IPS-11a (cell line): ENCODE results near the gene PEA15.
A peak's percentile ranks its signal among the peaks of the same experiment; 100 is the strongest.

Experiments
- H3K4me3 ChIP-seq: one replicate; pipeline ENCODE4 v1.5.1; 2013; ENCODE audit warnings: low read depth, low read length, control low read depth

Gene PEA15

DNA sequence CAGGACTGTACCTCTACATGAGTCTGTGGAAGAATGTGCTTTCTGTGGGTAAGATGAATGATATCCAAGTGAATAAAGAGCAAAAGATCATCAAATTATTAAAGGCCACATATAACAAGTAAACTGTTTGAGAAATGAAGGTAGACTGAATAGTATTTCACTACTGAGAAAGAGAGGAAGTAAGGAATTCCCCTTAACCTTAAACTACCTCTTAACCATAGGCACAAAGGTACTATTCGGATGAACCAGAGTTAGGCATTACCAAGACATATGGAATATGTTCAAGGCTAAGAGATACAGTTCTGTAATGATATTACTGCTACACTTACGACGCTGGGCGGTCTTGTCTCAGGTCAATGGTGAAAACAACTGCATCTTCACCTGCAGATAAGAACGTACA, 31.6 kb downstream of the PEA15 start:
- no peak overlapping the region for H3K4me3 ChIP-seq

GRCh38 chr1:160237558-160237957, 32.4 kb downstream of the PEA15 start:
- no peak overlapping the region for H3K4me3 ChIP-seq

- H3K4me3 ChIP-seq = no peak overlapping the region
Measured at GRCh38 chr1:160238408-160238807, 33.2 kb downstream of the PEA15 start.

DNA sequence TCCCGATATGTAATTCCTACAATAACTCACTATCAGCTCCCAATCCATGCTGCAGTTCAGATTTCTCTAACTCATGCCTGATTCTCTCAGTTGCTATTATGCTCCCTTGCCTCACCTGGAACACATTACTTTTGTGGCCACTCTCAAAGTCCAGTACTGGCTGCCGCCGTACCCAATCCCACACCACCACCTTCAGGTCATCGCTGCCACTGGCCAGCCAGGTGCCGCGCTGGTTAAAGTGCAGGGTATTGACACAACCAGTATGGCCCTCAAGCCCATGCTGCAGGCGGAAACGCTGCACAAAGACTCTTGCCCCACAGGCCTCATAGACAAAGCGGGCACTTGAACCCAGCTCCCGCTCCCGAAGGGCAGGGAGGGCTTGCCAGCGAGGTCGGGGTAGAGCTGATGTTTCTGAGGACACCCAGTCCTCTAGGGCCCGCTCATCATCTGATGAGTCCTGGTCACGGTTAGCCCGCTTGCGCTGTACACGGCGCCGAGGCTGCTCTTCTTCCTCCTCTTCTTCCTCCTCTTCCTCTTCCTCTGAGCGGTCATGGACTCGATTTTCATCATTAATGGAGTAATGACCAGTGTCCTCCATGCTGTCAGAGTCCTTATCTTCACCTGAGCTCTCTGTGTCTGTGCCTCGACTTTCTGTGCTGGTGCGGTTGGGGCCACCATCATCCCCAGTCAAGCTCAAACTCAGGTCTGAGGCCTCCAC, 34.6 kb downstream of the PEA15 start:
- no peak overlapping the region for H3K4me3 ChIP-seq

DNA sequence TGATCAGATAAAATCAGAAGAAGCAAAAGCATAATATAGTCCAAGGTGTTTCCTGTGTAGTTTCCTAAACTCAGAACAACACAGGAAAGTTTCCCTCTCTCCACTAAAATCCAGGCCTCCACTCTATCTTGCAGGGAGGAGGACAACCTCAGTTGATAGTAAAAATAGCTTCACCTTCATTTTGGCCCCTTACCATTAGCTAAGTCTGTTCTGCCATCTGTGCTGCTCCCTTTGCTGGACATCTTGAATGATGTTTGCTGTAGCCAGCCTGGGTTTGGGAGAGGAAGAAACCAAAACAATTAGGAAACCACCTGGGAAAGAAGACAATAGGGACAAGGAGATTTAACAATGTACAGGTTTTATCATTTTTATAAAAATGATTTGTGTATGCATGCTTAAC, 38.6 kb downstream of the PEA15 start:
- no peak overlapping the region for H3K4me3 ChIP-seq

- H3K4me3 ChIP-seq = no peak overlapping the region
Measured at GRCh38 chr1:160244209-160244608, 39.0 kb downstream of the PEA15 start.

- H3K4me3 ChIP-seq = no peak overlapping the region
Measured at GRCh38 chr1:160245434-160245833, 40.2 kb downstream of the PEA15 start.

DNA sequence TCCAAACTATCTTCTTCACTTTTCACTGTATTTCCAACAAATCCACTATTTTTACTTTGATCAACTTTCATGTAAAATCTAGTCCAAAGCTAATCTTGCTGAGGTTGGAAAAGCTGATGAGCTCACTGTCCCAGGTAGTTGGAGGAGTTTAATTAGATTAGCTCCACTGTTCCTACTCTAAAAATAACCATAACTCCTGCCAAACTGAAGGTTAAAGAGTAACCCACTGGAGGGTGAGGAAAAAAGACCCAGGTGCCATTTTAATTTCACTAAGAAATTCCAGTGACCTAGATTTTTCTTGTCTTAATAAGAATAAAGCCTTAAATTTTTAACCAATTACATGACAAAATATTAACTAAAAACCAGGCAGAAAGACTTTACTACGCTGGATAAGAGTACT, 41.9 kb downstream of the PEA15 start:
- no peak overlapping the region for H3K4me3 ChIP-seq

DNA sequence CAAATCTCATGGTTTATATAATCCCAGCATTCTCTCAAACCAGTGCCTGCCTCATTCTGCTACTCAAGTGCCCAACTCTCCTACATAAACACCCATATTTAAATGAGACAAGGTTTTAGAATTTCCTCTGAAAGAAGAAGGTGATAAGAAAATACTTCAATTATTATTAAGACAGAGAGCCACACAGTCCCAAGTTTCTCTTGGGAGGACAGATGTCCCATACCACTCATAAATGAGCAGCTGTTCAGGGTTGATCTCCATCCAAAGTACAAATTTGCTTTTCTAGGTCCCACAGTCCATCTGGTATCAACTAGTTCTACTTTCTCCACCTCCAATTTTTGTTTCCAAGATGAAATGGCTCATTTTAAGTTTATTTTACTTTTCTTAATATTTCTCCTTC, 45.8 kb downstream of the PEA15 start:
- no peak overlapping the region for H3K4me3 ChIP-seq

DNA sequence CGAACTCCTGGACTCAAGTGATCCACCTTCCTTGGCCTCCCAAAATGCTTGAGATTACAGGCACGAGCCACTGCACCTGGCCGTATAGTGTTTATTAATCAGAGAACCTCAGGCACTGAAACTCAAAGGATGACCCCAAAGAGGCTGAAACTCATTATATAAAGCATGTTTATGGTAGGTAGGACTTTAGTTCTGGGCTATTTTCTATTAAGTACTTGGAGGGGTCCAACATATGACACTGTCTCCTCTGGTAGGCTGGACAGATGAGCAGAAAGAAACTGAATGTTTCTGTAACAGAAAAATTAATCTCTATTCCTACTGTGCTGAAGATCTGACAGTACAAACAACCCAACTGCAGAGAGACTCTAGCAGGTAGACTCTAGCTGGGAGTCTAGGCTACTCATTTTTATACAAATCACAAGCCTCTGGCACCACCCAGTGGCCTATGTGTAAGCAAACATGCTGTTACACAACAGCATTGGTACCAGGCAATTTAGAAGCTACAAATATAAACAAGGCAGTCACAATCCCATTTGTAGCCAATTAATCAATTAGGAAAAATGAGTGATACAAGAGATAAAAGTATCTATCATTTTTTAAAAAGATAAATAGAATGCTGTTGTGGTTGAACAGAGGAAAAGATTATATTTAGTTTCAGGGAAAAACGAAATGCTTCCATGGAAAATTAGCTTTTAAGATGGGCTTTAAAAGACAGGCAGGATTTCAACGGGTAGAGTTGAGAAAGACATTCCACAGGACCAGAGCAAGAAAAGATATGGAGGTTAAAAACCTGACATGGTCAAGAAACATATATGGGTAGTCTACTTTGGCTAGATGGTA, 46.7 kb downstream of the PEA15 start:
- H3K4me3 ChIP-seq = no peak overlapping the region

GRCh38 chr1:160255781-160256300, 50.7 kb downstream of the PEA15 start:
- H3K4me3 ChIP-seq = no peak overlapping the region

DNA sequence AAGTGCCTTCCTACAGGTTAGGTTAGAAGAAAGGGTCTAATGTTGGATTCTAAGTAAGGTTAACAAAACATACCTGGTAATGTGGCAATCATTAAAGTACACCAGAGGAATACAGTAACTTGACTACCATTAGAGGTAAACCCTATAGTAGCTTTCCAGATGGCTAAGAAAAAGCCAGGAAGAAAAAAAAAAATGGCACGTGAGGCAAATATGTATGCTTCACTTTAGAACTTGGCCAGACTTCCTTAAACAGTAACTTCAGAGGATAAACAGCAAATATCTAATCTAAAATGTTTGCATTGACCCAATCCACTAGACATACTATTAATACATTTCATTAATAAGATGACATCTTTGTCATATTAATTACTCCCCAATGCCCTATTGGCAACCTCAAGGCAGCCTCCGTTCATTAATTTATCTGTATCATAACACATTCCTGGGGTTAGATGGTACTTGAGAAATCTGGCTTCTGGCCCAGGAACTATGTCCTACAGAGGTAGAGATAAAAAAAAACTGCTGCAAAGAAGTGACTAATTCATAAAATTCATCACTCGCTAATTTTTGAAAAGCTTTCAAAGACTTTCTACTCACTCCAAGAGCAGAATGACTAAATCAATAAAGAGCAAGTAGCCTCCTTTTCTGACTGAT, 51.3 kb downstream of the PEA15 start:
- H3K4me3 ChIP-seq = no peak overlapping the region

- H3K4me3 ChIP-seq = no peak overlapping the region
Measured at GRCh38 chr1:160257411-160258015, 52.3 kb downstream of the PEA15 start.

DNA sequence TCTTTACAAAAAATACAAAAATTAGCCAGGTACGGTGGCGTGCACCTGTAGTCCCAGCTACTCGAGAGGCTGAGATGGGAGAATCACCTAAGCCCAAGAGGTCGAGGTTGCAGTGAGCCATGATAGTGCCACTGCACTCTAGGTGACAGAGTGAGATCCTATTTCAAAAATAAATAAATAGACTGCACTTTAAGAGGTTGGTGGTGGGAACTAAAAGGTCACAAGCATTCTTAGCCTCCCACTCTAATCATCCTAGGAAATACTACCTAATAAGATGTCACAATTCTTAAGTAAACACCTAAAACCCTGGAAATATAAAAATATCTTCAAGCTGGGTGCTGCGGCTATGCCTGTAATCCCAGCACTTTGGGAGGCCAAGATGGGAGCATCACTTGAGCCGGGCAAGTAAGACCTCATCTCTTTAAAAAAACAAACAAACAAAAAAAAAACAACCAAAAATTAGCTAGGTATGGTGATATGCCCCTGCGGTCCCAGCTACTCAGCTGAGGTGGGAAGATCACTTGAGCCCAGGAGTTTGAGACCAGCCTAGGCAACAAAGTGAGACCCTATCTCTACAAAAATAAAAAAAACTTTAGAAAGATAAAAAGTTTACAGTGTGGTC, 53.1 kb downstream of the PEA15 start:
- no peak overlapping the region for H3K4me3 ChIP-seq

- peak overlapping the region; percentile 99 for H3K4me3 ChIP-seq
Measured at GRCh38 chr1:160260406-160261382, 55.5 kb downstream of the PEA15 start.

- peak overlapping the region; percentile 99 for H3K4me3 ChIP-seq
Measured at GRCh38 chr1:160261556-160261892, 56.3 kb downstream of the PEA15 start.

GRCh38 chr1:160261893-160262794, 57.0 kb downstream of the PEA15 start, which contains the start of gene DCAF8:
DCAF8 (minus strand) TSS chr1:160262549; CDS start chr1:160244008, 18,541 bp downstream.
- H3K4me3 ChIP-seq = peak within 1 kb of the TSS; percentile 99

DNA sequence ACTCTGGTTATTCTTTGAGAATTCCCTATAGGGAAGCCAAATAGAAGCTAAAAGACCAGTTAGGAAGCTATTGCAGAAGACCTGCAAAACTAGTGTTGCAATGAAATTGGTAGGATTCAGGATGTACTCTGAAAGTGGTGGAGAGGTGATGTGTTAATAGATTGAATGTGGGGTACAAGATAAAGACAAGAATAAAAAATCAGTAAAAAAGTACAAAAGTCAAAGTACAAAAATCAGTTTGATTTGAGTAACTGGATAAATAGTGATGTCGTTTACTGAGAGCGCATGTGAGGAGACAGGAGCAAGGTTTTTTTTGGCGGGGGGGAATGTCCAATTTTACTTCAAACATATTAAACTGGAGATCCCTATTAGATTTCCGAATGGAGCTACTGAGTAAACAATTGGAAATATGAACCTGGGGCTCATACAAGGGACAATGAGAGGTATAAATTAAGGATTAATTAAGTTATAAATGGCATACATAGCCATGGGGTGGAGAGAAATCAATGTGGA, 59.7 kb downstream of the PEA15 start:
- no peak overlapping the region for H3K4me3 ChIP-seq
